Panc1 (cell line): ENCODE results near the gene SRRM4. TPM values are rescaled to one million over a fixed set of nuclear protein-coding genes. Genes with fewer than 3 reads are reported as not detected.

Experiments used
- ATAC-seq: fragments of 200-7000 bp; cut with Tn5 transposase; 2 replicates; pipeline ENCODE4 v1.9.1; 2020; ENCODE audit warnings: mild to moderate bottlenecking, moderate library complexity
- BruUV-seq: library from RNA; stranded (reverse); fragments of 400-500 nt; replicated peaks from 2 replicates; lab custom pipeline; 2021; lab: Mats Ljungman, UMichigan
- CTCF ChIA-PET: fragments of 300-600 bp; sonication (Branson Sonifier 250); formaldehyde crosslinking; loops from one replicate; lab custom pipeline; 2022; ENCODE audit warnings: antibody characterized with exemption; lab: Charles Lee
- POLR2A ChIA-PET: fragments of 300-600 bp; sonication (Branson Sonifier 250); formaldehyde crosslinking; loops from one replicate; lab custom pipeline; 2022; ENCODE audit warnings: antibody characterized with exemption; lab: Charles Lee
- DNase-seq: peaks from one replicate; pipeline ENCODE4 v3.0.0-alpha.2; 2010; ENCODE audit warnings: low read depth, low spot score
- H3K27ac ChIP-seq: 2 replicates; pipeline ENCODE4 v1.5.1; 2011; ENCODE audit warnings: mild to moderate bottlenecking, low read length, inconsistent platforms
- H3K27me3 ChIP-seq: fragments of 200-500 bp; sonication (Bioruptor generic); 2 replicates; pipeline ENCODE4 v1.6.0; 2014; ENCODE audit warnings: low read length, inconsistent platforms; ENCODE audit not compliant: control insufficient read depth, insufficient read depth
- H3K36me3 ChIP-seq: fragments of 200-500 bp; sonication (Bioruptor generic); 2 replicates; pipeline ENCODE4 v1.5.1; 2014; ENCODE audit warnings: inconsistent platforms, mild to moderate bottlenecking, low read length, moderate library complexity; ENCODE audit not compliant: control insufficient read depth, insufficient read depth
- H3K4me1 ChIP-seq: 2 replicates; pipeline ENCODE4 v1.5.1; 2011; ENCODE audit warnings: inconsistent platforms, mild to moderate bottlenecking, low read length, moderate library complexity; ENCODE audit not compliant: control insufficient read depth, insufficient read depth
- H3K4me3 ChIP-seq, 2 experiments: 2 replicates each; pipeline ENCODE4 v1.5.1; 2011 to 2012; ENCODE audit warnings: low read depth in 2 of 2, low read length in 2 of 2, mild to moderate bottlenecking in 2 of 2, inconsistent platforms in 1 of 2, moderate library complexity in 1 of 2
- H3K9me3 ChIP-seq: fragments of 200-500 bp; sonication (Bioruptor generic); 2 replicates; pipeline ENCODE4 v1.5.1; 2014; ENCODE audit warnings: low read depth, mild to moderate bottlenecking, inconsistent platforms, low read length, moderate library complexity; ENCODE audit not compliant: control insufficient read depth, insufficient read depth
- POLR2AphosphoS5 ChIP-seq: IDR thresholded peaks from 2 replicates; pipeline ENCODE4 v1.6.1; 2012; ENCODE audit warnings: mild to moderate bottlenecking, low read depth, low read length, moderate library complexity
- SIN3A ChIP-seq: IDR thresholded peaks from 2 replicates; pipeline ENCODE4 v1.6.1; 2012; ENCODE audit warnings: low read depth, mild to moderate bottlenecking, low read length, moderate library complexity, borderline replicate concordance; ENCODE audit not compliant: insufficient read depth
- TCF7L2 ChIP-seq: IDR thresholded peaks from 2 replicates; pipeline ENCODE4 v1.6.1; 2011; ENCODE audit warnings: mild to moderate bottlenecking, low read depth, low read length, inconsistent platforms
- in situ Hi-C: cut with HindIII; loops from 2 replicates; pipeline ENCODE4 v1.10.0; 2016; ENCODE audit warnings: low sequenced_read_pairs, low pct_unique_long_range_greater_than_20kb
- intact Hi-C: fragments of 100-400 bp; cut with micrococcal nuclease; formaldehyde crosslinking; loops from one replicate; pipeline ENCODE4 v1.10.0; 2022; ENCODE audit not compliant: unreplicated experiment
- total RNA-seq: library from RNA; stranded (reverse); gene quantifications from one replicate; pipeline ENCODE4 v1.2.1, GENCODE V29; 2021; ENCODE audit not compliant: unreplicated experiment
- TF ChIP-seq, protein P1 (sequence below): fragments of 450-650 bp; IDR thresholded peaks from 2 replicates; pipeline ENCODE4 v1.5.1; 2017; ENCODE audit warnings: mild to moderate bottlenecking
- TF ChIP-seq, protein P2 (sequence below), 2 experiments: IDR thresholded peaks; 2 replicates each; pipeline ENCODE4 v1.6.1; 2011 to 2012; ENCODE audit warnings: low read depth in 2 of 2, control low read depth in 1 of 2, low read length in 1 of 2, mild to moderate bottlenecking in 1 of 2, moderate library complexity in 1 of 2; ENCODE audit not compliant: insufficient read depth in 1 of 2

The SRRM4 gene
- total RNA-seq, 1 experiment from 2014 or later, result not detected

DNA sequence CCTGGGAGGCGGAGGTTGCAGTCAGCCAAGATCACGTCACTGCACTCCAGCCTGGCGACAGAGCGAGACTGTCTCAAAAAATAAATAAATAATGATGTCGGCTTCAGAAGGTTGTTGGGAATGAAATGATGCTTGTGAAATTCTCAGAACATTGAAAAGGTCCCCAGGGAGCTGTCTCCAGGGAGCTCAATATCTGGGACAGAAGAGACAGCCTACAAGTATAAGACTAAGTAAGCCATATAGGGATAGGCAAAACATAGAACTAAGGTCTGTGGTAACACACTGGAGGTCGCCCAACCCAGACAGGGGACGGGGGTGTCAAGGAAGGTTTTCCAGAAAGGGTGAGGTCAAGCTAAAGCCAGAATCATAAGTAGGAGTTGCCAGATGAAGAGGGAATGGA lies 167.9 kb downstream of the SRRM4 start:
- no peaks in the 10 kb centered on the region for H3K4me1 ChIP-seq
- ATAC-seq, result no peak
- no peak overlapping the region for H3K27ac ChIP-seq
- intact Hi-C loops (no loop called here), in situ Hi-C loops (no loop called here)
- H3K27me3 ChIP-seq, result peaks cover 9% of the 10 kb centered on the region
- BruUV-seq, result no TSS peak
- POLR2A ChIA-PET, result no interaction called here
- DNase-seq, result no peak
- CTCF ChIA-PET, result no interaction called here
- no peak for TF ChIP-seq SIN3A
- TF ChIP-seq, protein P1, sequence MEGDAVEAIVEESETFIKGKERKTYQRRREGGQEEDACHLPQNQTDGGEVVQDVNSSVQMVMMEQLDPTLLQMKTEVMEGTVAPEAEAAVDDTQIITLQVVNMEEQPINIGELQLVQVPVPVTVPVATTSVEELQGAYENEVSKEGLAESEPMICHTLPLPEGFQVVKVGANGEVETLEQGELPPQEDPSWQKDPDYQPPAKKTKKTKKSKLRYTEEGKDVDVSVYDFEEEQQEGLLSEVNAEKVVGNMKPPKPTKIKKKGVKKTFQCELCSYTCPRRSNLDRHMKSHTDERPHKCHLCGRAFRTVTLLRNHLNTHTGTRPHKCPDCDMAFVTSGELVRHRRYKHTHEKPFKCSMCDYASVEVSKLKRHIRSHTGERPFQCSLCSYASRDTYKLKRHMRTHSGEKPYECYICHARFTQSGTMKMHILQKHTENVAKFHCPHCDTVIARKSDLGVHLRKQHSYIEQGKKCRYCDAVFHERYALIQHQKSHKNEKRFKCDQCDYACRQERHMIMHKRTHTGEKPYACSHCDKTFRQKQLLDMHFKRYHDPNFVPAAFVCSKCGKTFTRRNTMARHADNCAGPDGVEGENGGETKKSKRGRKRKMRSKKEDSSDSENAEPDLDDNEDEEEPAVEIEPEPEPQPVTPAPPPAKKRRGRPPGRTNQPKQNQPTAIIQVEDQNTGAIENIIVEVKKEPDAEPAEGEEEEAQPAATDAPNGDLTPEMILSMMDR, result no peak
- no peak for TF ChIP-seq POLR2AphosphoS5
- TF ChIP-seq, protein P2, sequence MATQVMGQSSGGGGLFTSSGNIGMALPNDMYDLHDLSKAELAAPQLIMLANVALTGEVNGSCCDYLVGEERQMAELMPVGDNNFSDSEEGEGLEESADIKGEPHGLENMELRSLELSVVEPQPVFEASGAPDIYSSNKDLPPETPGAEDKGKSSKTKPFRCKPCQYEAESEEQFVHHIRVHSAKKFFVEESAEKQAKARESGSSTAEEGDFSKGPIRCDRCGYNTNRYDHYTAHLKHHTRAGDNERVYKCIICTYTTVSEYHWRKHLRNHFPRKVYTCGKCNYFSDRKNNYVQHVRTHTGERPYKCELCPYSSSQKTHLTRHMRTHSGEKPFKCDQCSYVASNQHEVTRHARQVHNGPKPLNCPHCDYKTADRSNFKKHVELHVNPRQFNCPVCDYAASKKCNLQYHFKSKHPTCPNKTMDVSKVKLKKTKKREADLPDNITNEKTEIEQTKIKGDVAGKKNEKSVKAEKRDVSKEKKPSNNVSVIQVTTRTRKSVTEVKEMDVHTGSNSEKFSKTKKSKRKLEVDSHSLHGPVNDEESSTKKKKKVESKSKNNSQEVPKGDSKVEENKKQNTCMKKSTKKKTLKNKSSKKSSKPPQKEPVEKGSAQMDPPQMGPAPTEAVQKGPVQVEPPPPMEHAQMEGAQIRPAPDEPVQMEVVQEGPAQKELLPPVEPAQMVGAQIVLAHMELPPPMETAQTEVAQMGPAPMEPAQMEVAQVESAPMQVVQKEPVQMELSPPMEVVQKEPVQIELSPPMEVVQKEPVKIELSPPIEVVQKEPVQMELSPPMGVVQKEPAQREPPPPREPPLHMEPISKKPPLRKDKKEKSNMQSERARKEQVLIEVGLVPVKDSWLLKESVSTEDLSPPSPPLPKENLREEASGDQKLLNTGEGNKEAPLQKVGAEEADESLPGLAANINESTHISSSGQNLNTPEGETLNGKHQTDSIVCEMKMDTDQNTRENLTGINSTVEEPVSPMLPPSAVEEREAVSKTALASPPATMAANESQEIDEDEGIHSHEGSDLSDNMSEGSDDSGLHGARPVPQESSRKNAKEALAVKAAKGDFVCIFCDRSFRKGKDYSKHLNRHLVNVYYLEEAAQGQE (IDR thresholded peaks at IDR 0.05; ENCODE audit: insufficient read depth in 1 of 2, low read depth in 2 of 2, low read length in 1 of 2), result no peak
- no peak for TF ChIP-seq TCF7L2
- no peaks in the 10 kb centered on the region for H3K36me3 ChIP-seq
- H3K4me3 ChIP-seq, result no peak overlapping the region
- H3K9me3 ChIP-seq, result 0 out of 2 replicates have a peak, but pooled peaks cover 4% of the 10 kb centered on the region

DNA sequence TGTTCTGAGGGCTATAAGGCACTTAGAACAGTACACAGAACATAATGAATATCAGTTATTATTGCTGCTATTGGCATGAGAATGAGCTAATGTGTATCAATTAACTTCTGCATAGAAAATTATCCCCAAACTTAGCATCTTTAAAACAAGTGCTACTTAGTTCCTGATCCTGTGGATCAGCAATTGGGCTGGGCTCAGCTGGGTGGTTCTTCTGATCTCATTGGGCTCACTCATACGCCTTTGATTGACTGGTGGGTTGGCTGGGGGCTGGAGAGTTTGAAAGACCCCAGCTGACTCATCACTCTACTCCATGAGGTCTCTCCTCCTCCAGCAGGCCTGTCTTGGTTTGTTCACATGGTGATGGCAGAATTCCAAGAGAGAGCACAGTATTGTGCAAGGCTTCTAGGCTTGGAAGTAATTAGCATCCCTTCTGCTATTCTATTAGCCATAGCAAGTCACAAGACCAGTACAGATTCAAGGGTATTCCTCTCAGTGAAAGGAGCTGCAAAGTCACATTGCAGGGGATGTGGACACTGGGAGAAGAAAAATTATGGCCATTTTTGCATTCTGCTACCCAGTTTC lies 170.2 kb downstream of the SRRM4 start:
- Histone ChIP-seq H3K36me3 (no peaks in the 10 kb centered on the region), H3K4me1 (no peaks in the 10 kb centered on the region), H3K4me3 (no peak overlapping the region), H3K27me3 (peaks cover 4% of the 10 kb centered on the region; the same call in 1 of the 2 replicates), H3K27ac (no peak overlapping the region), H3K9me3 (0 out of 2 replicates have a peak, but pooled peaks cover 4% of the 10 kb centered on the region)
- ATAC-seq (no peak), DNase-seq (no peak)
- POLR2A ChIA-PET, result no interaction called here
- intact Hi-C loops (no loop called here), in situ Hi-C loops (no loop called here)
- CTCF ChIA-PET, result no interaction called here
- TF ChIP-seq TCF7L2 (no peak), SIN3A (no peak), POLR2AphosphoS5 (no peak)
- TF ChIP-seq, protein P2 (IDR thresholded peaks at IDR 0.05; ENCODE audit: insufficient read depth in 1 of 2, low read depth in 2 of 2, low read length in 1 of 2), result no peak
- TF ChIP-seq, protein P1, result no peak
- no TSS peak for BruUV-seq
